ENCODE data around the gene RBMS2. TPM values are rescaled to one million over a fixed set of nuclear protein-coding genes. Genes with fewer than 3 reads are reported as not detected.
"Not testable (repeated sequence)": the region's sequence is repeated elsewhere in the genome, so short reads cannot be mapped to it uniquely, and the experiment has no call there.

Gene RBMS2
- total RNA-seq, 3 donors from 2014 or later (not counting 1 experiment from before 2014, with no cell fraction given) = 10.8 to 16.5 (median 15.6) TPM

DNA sequence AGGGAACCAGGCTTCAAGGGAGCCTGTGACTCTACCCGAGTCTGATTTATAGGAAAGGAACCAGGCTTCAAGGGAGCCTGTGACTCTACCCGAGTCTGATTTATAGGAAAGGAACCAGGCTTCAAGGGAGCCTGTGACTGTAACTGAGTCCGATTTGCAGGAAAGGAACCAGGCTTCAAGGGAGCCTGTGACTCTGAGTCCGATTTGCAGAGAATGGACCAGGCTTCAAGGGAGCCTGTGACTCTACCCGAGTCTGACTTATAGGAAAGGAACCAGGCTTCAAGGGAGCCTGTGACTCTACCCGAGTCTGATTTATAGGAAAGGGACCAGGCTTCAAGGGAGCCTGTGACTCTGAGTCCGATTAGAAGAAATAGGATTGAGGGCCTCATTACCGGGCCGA is 22.2 kb upstream of the RBMS2 start:
- DNase-seq; H3K4me3 Mint-ChIP-seq; H3K36me3 ChIP-seq (ENCODE audit: control insufficient read depth, insufficient read depth, low read length); H3K4me1 Mint-ChIP-seq; H3K27ac Mint-ChIP-seq; H3K27me3 ChIP-seq (ENCODE audit: control insufficient read depth, insufficient read depth, low read length); H3K27me3 Mint-ChIP-seq (ENCODE audit: low read depth in 2 of 2); H3K36me3 Mint-ChIP-seq; H3K4me3 ChIP-seq (ENCODE audit: low read length); H3K9me3 ChIP-seq (ENCODE audit: control insufficient read depth, insufficient read depth, low read length); H3K4me1 ChIP-seq (ENCODE audit: control insufficient read depth, insufficient read depth, low read length); H3K27ac ChIP-seq (ENCODE audit: low read length); intact Hi-C loops (cut with micrococcal nuclease); ATAC-seq; H3K9me3 Mint-ChIP-seq: not testable (repeated sequence)
- WGBS (ENCODE audit: insufficient coverage) = 85% methylated on average over 9 of the region's 9 CpGs

DNA sequence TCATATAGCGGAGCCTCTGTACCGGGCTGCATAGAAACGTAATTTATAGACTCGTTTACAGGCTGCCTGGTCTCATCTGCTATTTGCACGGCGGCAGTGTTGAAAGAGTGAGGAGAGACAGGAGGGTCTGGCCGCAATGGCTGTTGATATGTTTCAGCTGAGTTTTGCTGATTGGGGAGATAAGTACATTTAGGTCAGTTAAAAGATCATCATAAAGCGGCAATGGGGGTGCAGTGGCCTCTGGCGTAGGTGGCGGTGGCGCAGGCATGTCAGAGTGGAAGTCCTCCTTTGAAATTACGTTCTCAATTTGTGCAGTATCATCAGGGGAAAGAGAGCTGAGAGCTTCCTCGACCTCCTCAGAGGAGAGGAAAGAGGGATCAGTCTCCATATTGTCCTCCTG is 21.7 kb upstream of the RBMS2 start:
- H3K9me3 ChIP-seq (ENCODE audit: control insufficient read depth, insufficient read depth, low read length); H3K4me1 Mint-ChIP-seq; H3K4me1 ChIP-seq (ENCODE audit: control insufficient read depth, insufficient read depth, low read length); ATAC-seq; H3K9me3 Mint-ChIP-seq; H3K4me3 Mint-ChIP-seq; H3K27ac ChIP-seq (ENCODE audit: low read length); H3K36me3 Mint-ChIP-seq; intact Hi-C loops (cut with micrococcal nuclease); H3K27ac Mint-ChIP-seq; H3K27me3 Mint-ChIP-seq (ENCODE audit: low read depth in 2 of 2); H3K36me3 ChIP-seq (ENCODE audit: control insufficient read depth, insufficient read depth, low read length); H3K4me3 ChIP-seq (ENCODE audit: low read length); DNase-seq; H3K27me3 ChIP-seq (ENCODE audit: control insufficient read depth, insufficient read depth, low read length): not testable (repeated sequence)
- 86% methylated on average over 13 of the region's 13 CpGs for WGBS (ENCODE audit: insufficient coverage)

DNA sequence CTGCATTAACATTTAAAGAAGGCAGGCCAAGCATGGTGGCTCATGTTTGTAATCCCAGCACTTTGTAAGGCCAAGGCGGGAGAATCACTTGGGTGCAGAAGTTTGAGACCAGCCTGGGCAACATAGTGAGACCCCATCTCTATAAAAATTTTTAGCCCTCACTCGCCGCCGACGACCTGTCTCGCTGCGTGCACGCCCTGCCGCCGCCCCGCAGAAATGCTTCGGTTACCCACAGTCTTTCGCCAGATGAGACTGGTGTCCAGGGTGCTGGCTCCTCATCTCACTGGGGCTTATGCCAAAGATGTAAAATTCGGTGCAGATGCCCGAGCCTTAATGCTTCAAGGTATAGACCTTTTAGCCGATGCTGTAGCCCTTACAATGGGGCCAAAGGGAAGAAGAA is 10.8 kb upstream of the RBMS2 start:
- DNase-seq (no peak), ATAC-seq (no peak)
- no peaks in the 10 kb centered on the region for H3K4me1 ChIP-seq (ENCODE audit: control insufficient read depth, insufficient read depth, low read length)
- TF ChIP-seq, protein P1, sequence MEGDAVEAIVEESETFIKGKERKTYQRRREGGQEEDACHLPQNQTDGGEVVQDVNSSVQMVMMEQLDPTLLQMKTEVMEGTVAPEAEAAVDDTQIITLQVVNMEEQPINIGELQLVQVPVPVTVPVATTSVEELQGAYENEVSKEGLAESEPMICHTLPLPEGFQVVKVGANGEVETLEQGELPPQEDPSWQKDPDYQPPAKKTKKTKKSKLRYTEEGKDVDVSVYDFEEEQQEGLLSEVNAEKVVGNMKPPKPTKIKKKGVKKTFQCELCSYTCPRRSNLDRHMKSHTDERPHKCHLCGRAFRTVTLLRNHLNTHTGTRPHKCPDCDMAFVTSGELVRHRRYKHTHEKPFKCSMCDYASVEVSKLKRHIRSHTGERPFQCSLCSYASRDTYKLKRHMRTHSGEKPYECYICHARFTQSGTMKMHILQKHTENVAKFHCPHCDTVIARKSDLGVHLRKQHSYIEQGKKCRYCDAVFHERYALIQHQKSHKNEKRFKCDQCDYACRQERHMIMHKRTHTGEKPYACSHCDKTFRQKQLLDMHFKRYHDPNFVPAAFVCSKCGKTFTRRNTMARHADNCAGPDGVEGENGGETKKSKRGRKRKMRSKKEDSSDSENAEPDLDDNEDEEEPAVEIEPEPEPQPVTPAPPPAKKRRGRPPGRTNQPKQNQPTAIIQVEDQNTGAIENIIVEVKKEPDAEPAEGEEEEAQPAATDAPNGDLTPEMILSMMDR (IDR thresholded peaks at IDR 0.05) = no peak
- H3K27me3 Mint-ChIP-seq (ENCODE audit: low read depth in 2 of 2) = peaks cover 10 to 25% of the 10 kb centered on the region in 2 donors
- H3K27ac Mint-ChIP-seq = no peak overlapping the region
- H3K4me3 ChIP-seq (ENCODE audit: low read length) = no peak overlapping the region
- H3K27ac ChIP-seq (ENCODE audit: low read length) = no peak overlapping the region
- H3K9me3 Mint-ChIP-seq = no peaks in the 10 kb centered on the region
- no peaks in the 10 kb centered on the region for H3K36me3 Mint-ChIP-seq
- no peaks in the 10 kb centered on the region for H3K9me3 ChIP-seq (ENCODE audit: control insufficient read depth, insufficient read depth, low read length)
- H3K4me1 Mint-ChIP-seq = peaks cover 6% of the 10 kb centered on the region in 2 donors
- H3K4me3 Mint-ChIP-seq = no peak overlapping the region
- WGBS (ENCODE audit: insufficient coverage) = 92% methylated on average over 16 of the region's 16 CpGs
- intact Hi-C loops (cut with micrococcal nuclease) = loop anchor here (5.0 kb wide), 1 partner anchor 477 kb away; no protein-coding TSS in a partner anchor
- no peaks in the 10 kb centered on the region for H3K27me3 ChIP-seq (ENCODE audit: control insufficient read depth, insufficient read depth, low read length)
- no peaks in the 10 kb centered on the region for H3K36me3 ChIP-seq (ENCODE audit: control insufficient read depth, insufficient read depth, low read length)

DNA sequence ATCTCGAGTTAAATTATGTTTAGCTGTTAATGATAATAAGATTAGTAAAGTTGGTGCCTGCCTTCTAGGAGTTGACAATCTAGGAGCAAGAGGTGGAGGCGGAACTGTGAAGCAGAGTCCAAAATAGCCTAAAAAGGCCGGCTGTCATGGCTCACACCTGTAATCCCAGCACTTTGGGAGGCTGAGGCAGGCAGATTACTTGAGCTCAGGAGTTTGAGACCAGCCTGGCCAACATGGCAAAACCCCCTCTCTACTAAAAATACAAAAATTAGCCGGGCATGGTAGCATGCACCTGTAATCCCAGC is 7.7 kb upstream of the RBMS2 start:
- intact Hi-C loops (cut with micrococcal nuclease) = loop anchor here (5.0 kb wide), 1 partner anchor 473 kb away; no protein-coding TSS in a partner anchor
- not testable (repeated sequence) for H3K36me3 Mint-ChIP-seq; H3K4me1 ChIP-seq (ENCODE audit: control insufficient read depth, insufficient read depth, low read length); DNase-seq; H3K4me3 Mint-ChIP-seq; H3K9me3 ChIP-seq (ENCODE audit: control insufficient read depth, insufficient read depth, low read length); H3K9me3 Mint-ChIP-seq; H3K4me3 ChIP-seq (ENCODE audit: low read length); H3K4me1 Mint-ChIP-seq; H3K27me3 ChIP-seq (ENCODE audit: control insufficient read depth, insufficient read depth, low read length); H3K27ac ChIP-seq (ENCODE audit: low read length); H3K27ac Mint-ChIP-seq; H3K36me3 ChIP-seq (ENCODE audit: control insufficient read depth, insufficient read depth, low read length)
- ATAC-seq = peak in 1 of 3 donors; percentile 8
- 69% methylated on average over 4 of the region's 4 CpGs for WGBS (ENCODE audit: insufficient coverage)
- H3K27me3 Mint-ChIP-seq (ENCODE audit: low read depth in 2 of 2) = peaks cover 10 to 25% of the 10 kb centered on the region in 2 donors
- TF ChIP-seq, protein P1 (IDR thresholded peaks at IDR 0.05) = peak; percentile 17

DNA sequence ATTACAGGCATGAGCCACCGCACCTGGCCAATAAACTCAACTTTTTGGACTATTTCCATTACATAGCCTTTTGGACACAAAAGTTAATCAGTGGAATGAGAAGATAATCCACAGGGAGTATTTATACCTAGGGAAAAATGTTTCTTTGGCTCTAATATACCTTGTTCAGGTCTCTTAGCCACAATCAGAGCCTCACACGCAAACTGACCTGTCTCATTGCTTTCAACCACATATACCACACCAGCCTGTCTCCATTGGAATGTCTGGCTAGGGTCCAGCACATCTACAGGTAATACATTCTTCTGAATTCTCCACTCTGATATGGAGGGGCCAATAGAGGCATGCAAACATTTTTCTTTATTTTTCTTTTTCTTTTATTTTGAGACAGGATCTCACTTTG is 3.8 kb upstream of the RBMS2 start:
- Mint-ChIP-seq H3K9me3 (no peaks in the 10 kb centered on the region), H3K4me1 (peaks cover 25 to 35% of the 10 kb centered on the region in 2 donors), H3K36me3 (no peaks in the 10 kb centered on the region), H3K27me3 (ENCODE audit: low read depth in 2 of 2) (peaks cover 0 to 5% of the 10 kb centered on the region in 2 donors), H3K4me3 (no peak overlapping the region), H3K27ac (no peak overlapping the region)
- H3K27me3 ChIP-seq (ENCODE audit: control insufficient read depth, insufficient read depth, low read length) = no peaks in the 10 kb centered on the region
- intact Hi-C loops (cut with micrococcal nuclease) = no loop called here
- no peak overlapping the region for H3K4me3 ChIP-seq (ENCODE audit: low read length)
- H3K4me1 ChIP-seq (ENCODE audit: control insufficient read depth, insufficient read depth, low read length) = peaks cover 11% of the 10 kb centered on the region
- no peak for DNase-seq
- ATAC-seq = no peak
- H3K36me3 ChIP-seq (ENCODE audit: control insufficient read depth, insufficient read depth, low read length) = no peaks in the 10 kb centered on the region
- H3K9me3 ChIP-seq (ENCODE audit: control insufficient read depth, insufficient read depth, low read length) = no peaks in the 10 kb centered on the region
- H3K27ac ChIP-seq (ENCODE audit: low read length) = no peak overlapping the region
- WGBS (ENCODE audit: insufficient coverage) = 91% methylated on average over 2 of the region's 2 CpGs
- TF ChIP-seq, protein P1 (IDR thresholded peaks at IDR 0.05) = no peak

Measured in natural killer cell (primary cell).